Measurements from ENCODE around the gene CCDC85C.

CCDC85C gene

DNA sequence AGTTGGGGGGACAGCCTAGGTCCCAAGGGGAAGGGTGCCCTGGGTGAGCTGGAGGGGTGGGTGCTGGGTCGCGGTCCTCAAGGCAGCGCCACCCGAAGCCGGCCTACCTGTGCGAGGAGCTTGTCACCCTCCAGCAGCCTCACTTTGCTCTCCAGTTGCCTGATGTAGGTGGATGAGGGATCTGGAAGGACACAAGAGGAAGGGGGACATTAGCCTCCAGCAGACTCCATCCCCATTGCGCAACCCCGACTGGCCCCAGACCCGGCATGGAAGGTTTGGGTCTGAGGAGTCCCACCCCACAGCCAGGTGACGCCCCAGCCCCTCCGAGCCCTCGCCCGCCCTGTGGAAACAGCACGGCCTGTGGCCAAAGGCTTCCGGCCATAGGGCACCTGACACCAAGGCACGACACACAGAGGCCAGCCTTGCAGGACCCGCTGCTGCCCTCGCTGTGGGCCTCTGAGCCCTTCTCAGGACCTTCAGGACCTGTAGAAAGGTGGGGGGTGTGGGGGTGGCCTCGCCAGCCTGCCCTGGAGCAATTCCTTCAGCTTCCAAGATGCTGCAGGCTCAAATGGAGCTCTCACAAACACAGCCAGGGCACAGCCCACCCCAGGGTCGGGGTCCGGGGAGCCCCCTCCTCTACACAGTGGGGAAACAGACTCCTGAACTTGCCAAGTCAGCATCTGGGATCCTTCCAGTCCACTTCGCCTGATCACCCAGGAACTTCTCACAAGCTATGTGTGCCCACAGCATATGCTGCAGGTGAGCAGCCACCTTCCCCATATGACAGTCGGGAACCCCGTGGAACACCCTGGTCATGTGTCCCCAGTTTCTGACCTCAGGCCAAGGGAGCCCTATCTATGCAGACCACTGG lies 67.9 kb downstream of the CCDC85C start:
- DNase-seq = no peak

GRCh38 chr14:99535448-99535847 lies 68.6 kb downstream of the CCDC85C start:
- no peak for DNase-seq

- no peak for DNase-seq
Observed at GRCh38 chr14:99534863-99535262, 69.1 kb downstream of the CCDC85C start.

DNA sequence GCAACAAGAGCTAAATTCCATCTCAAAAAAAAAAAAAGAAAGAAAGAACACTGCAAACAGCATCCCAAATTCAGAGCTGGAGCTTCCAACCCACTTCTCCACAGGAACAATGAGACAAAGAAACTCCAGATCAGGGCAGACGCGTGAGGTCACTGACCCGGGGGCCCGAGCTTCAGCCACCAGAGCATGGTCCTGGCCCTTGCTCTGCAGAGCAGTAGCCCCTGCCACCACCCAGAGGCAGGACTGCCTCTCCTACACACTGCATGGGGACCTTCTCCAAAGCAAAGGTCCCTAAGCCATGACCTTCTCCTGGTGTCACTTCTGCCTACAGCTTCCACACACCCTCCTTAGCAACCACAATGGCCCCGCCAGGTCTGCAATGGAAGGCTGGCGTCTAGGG lies 69.7 kb downstream of the CCDC85C start:
- no peak for DNase-seq

DNA sequence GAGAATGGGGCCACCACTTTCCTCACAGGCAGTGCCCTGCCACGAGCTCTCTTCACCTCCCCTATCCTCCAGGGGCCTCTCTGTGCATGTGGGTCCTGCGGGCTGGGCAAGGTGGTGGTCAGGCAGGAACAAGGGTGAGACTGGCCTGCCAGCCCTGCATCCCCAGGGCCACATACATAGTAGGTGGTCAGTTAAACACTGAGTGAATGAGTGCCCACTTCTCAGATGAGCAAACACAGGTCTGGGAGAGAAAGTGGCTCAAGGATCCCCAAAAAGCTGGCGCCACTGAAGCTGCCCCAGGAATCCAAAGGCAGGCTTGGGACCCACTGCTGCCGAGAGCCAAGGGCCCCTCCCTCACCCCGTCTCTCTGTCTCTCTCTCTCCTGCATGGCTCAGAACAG lies 71.7 kb downstream of the CCDC85C start:
- DNase-seq = no peak

DNA sequence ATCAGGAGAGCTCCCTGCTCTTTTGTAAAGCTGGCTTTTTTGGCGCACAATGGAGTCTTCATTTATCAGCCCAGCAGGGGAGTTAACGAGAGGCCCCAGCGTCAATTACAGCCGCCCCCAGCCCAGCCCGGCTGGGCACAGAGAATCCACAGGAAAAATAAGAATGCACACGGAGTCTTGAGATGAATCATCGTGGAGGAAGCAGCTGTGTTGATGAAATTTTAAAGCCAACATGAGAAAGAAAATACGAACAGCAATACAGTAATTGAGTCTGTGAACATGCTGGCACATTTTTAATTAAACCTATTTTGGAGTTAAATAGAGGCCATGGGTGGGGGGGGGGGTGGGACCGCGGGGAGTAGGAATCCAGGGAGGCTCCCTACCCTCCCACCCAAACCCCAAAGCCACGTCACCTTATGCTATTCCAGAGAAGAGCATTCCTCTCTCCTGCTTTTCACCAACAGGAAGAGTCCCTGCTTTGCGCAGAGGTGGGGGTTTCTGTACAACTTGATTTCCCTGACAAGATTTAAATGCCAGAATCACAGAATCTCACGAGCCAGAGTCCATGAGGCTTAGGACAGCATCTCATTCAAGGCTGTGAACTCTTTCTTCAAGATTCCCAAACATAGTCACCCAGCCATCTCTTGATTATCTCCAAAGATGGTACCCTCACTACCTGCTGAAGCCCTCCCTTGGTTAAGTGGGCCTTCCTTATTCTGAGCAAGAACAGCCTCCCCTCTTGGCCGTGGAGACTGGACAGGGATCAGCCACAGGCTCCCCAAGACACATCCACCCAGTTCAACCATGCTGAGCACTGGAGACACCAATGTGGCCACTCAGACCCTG lies 72.5 kb downstream of the CCDC85C start:
- no peak for DNase-seq

DNA sequence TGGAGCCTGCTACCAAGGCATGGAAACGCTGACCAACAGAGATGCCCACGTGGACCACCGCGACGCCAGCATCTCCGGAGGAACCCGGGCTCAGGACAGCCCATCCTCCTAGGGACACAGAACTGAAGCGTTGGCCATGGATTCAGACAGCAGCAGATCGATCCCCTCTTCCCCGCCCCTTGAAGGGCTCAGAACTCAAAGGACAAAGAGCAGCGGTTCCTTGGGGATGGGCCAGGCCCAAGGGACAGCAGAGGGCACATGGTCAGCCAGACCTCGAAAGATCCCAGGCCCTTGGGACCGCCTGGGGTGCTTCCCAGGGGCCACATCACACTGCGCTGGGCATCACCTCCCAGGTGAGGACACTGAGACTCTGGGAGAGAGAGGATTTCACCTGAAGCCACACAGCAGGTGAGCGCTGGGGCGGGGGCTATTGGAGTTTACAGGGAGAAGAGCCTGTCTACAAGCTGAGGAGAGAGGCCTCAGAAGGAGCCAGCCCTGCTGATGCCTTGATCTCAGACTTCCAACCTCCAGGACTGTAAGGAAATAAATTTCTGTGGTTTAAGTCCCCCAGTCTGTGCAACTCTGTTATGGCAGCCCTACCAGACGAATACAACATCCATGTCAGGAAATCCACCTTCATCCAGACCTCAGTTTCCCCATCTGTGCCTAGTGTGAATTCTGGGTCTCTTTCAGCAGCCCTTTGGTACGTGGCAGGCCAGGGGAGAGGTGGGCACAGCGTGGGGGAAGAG lies 73.4 kb downstream of the CCDC85C start:
- DNase-seq = no peak

- DNase-seq = no peak
Observed at GRCh38 chr14:99529899-99530298, 74.1 kb downstream of the CCDC85C start.

DNA sequence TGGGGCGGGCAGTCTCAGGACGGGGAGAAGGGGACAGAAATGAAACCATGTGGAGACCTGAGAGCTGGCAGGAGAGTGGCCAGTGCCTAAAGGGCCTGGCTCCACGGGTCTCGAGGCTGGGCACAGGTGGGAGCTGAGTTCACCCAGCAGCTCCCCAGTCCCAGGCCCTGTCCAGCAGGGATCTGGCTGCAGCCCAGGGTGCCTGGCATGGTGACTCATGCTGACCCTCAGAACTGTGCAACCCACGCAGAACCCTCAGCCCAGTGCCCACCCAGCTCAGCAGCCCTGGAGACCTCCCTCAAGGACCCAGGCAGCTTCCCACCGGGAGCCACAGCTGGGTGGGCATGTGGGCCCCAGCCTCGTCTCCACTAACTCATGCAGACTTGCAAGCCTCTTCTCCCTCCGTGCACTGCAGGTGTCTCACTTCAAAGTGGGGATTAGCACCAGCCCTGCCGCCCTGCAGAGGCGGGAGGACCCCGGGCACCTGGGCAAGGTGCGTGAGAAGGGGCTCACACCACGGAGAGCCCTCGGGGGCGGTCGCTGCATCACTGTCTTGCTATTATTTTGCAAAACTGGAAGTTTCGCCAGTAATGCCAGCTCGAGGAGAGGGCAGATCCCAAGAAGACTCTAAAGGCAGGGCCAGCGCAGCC lies 76.5 kb downstream of the CCDC85C start:
- DNase-seq = no peak

- DNase-seq = no peak
Observed at GRCh38 chr14:99527026-99527425, 77.0 kb downstream of the CCDC85C start.

DNA sequence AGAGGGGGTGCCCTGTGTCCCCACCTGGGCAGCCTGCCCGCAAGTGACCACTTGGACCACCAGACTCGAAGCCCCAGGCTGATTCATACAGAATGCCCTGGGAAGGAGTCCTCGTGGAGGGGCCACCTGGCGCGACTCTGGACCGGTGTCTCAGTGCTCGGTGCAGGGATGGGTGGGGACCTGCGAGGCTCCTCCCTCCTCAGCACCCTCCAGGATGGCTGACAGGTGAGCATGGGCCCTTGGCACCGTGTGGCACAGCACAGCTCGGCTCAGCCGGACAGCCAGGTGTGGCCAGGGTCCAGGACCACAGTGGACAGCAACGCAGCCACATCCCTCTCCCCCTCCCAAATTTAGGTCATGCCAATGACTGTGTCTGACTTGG lies 78.3 kb downstream of the CCDC85C start:
- no peak for DNase-seq

DNA sequence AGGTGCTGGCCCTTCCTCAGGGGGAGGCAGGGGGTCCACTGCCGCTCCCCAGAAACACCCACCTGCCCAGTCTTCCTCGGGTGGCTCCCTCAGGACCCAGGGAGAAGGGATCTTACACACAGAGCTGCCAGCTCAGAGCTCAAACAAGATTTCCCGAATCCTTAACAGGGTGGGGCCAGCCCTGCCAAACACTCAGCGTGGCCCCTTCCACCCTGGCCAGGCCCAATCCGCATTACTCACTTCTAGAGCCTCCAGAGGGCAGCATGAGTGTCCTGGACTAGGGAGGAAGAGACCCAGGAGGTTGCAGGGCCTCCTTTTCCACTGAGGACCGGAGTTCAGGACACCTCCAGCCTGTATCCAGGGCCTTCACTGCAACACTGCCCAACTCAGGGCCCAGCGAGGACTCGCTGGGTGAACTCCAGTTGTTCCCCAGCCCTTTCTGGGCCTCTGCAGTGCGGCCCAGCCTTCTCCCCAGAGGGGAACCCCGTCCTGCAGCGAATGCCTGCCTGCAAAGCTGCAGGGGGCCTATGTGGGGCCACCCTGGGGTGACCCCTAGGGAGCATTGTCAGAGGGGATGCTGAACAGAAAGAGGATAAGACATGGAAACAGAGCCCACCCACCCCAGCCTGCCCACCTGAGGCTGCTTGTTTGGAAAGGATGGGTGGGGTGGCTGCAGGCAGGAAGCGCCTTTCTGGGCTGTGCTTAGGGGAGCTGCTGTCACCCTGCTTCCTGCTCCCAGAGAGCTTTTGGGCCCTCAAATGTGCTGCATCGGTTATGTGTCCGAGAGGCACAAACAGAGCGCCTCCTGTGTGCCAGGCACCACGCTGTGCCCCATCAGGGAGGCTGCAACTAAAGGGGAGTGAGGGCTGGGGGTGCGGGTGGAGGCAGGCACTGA lies 79.0 kb downstream of the CCDC85C start:
- DNase-seq = peak; percentile 26

DNA sequence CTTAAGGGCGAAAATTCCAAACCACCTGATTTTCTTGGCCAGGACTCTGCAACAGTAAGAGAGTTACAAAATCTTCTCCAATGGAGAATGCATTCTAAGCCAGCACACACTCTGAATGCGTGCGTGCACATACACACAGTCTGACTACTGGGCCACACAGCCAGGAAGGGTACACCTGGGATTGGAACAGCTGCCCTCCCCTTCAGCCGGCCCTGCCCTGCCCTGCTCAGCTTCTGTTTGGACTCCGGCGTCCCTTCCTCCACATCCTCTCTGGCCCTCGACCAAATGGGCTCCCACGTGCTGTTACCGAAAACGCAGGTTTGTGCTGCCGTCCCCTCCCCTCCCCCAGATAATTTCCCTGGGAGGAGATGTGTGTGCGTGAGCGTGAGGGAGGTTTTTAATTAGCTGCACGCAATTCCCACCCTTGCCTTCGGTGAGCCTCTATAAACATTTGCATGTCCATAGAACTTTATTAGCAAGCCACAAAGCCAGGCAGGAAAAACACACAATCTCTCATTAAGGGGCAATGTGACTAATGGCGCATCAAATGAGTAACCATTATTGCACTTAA lies 79.8 kb downstream of the CCDC85C start:
- no peak for DNase-seq

- no peak for DNase-seq
Observed at GRCh38 chr14:99523704-99524055, 80.3 kb downstream of the CCDC85C start.

- no peak for DNase-seq
Observed at GRCh38 chr14:99522934-99523703, 80.9 kb downstream of the CCDC85C start.

DNA sequence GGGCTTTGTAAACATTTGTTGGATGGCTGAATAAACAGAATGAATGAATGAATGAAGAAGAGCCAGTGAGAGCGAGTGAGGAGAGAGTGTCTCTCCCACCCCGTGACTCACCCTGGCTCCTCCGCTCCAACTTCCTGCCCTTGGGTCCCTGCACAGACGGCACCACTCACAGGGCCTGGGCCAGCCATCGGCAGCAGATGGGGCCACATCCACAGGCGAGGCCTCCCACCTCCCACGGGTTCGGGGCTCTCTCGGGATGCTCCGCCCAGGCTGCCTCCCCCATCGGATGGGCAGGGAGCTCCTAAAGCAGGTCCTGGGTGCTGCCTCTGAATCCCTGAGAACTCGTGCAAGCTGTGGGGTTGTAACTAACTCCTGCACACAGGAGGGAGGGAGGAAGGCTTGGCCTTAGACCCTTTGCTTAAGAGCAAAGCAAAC lies 81.5 kb downstream of the CCDC85C start:
- DNase-seq = no peak

DNA sequence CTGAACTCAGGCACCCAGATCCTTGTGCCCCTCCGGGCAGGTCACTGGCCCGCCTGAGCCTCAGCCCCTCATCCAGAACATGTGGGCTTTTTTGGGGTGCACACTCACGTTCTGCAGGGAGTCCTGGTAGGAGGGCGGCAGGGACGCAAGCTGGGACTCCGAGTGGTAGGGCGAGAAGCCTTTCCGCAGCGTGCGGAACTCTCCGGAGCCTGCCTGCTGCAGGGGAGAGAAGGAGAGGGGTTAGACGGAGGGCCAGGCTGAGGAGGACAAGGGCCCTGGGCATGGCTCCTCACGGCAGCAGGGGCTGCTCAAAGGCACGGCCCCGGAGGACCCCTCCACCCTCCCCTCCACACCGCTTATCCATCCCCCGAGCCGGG lies 82.0 kb downstream of the CCDC85C start:
- no peak for DNase-seq

GRCh38 chr14:99521176-99522024 lies 82.6 kb downstream of the CCDC85C start:
- DNase-seq = no peak

GRCh38 chr14:99520571-99521081 lies 83.4 kb downstream of the CCDC85C start:
- DNase-seq = no peak

Measured in T1000 (cell line).